RWPE2 (cell line): ENCODE results near the gene ZNF142.
A peak's percentile ranks its signal among the peaks of the same experiment; 100 is the strongest.
"Not testable (repeated sequence)": the region's sequence is repeated elsewhere in the genome, so short reads cannot be mapped to it uniquely, and the experiment has no call there.

Source experiments
- ATAC-seq: fragments of 200-7000 bp; cut with Tn5 transposase; 3 replicates; pipeline ENCODE4 v1.9.1; 2021; ENCODE audit warnings: low read depth
- DNase-seq: peaks from one replicate; pipeline ENCODE4 v3.0.0-alpha.2; 2020; ENCODE audit warnings: low spot score
- H3K27ac ChIP-seq: fragments of 450-650 bp; 2 replicates; pipeline ENCODE4 v1.5.1; 2017; ENCODE audit warnings: mild to moderate bottlenecking; ENCODE audit not compliant: poor library complexity, severe bottlenecking
- H3K27me3 ChIP-seq: fragments of 250-450 bp; sonication (Bioruptor Pico); 2 replicates; pipeline ENCODE4 v1.5.1; 2021; ENCODE audit warnings: mild to moderate bottlenecking, moderate library complexity; ENCODE audit not compliant: insufficient read depth, poor library complexity, severe bottlenecking
- H3K36me3 ChIP-seq: fragments of 250-450 bp; sonication (Bioruptor Pico); 2 replicates; pipeline ENCODE4 v1.5.1; 2020; ENCODE audit warnings: low read depth, mild to moderate bottlenecking, moderate library complexity
- H3K4me1 ChIP-seq: fragments of 250-450 bp; sonication (Bioruptor Pico); 2 replicates; pipeline ENCODE4 v1.5.1; 2021; ENCODE audit warnings: mild to moderate bottlenecking, moderate library complexity; ENCODE audit not compliant: insufficient read depth, poor library complexity, severe bottlenecking
- H3K4me3 ChIP-seq: fragments of 250-450 bp; sonication (Bioruptor Pico); 2 replicates; pipeline ENCODE4 v1.5.1; 2021; ENCODE audit warnings: mild to moderate bottlenecking, moderate library complexity; ENCODE audit not compliant: severe bottlenecking
- H3K9me3 ChIP-seq: fragments of 250-450 bp; sonication (Bioruptor Pico); 2 replicates; pipeline ENCODE4 v1.5.1; 2021; ENCODE audit warnings: mild to moderate bottlenecking, moderate library complexity; ENCODE audit not compliant: severe bottlenecking
- TF ChIP-seq, protein P1 (sequence below): fragments of 450-650 bp; IDR thresholded peaks from one replicate; pipeline ENCODE4 v1.5.1; 2017; ENCODE audit warnings: mild to moderate bottlenecking, moderate library complexity; ENCODE audit not compliant: poor library complexity, severe bottlenecking

ZNF142 gene

DNA sequence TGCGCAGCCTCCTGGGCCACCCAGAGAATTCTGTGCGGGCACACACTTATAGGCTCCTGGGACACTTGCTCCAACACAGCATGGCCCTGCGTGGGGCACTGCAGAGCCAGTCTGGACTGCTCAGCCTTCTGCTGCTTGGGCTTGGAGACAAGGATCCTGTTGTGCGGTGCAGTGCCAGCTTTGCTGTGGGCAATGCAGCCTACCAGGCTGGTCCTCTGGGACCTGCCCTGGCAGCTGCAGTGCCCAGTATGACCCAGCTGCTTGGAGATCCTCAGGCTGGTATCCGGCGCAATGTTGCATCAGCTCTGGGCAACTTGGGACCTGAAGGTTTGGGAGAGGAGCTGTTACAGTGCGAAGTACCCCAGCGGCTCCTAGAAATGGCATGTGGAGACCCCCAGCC, 39.5 kb upstream of the ZNF142 start:
- no peaks in the 10 kb centered on the region for H3K27me3 ChIP-seq
- H3K4me3 ChIP-seq, result no peak overlapping the region
- peaks cover 5% of the 10 kb centered on the region; the same call in 1 of the 2 replicates for H3K36me3 ChIP-seq
- H3K4me1 ChIP-seq, result no peaks in the 10 kb centered on the region
- H3K27ac ChIP-seq, result no peak overlapping the region
- no peaks in the 10 kb centered on the region for H3K9me3 ChIP-seq
- no peak for ATAC-seq
- TF ChIP-seq, protein P1, sequence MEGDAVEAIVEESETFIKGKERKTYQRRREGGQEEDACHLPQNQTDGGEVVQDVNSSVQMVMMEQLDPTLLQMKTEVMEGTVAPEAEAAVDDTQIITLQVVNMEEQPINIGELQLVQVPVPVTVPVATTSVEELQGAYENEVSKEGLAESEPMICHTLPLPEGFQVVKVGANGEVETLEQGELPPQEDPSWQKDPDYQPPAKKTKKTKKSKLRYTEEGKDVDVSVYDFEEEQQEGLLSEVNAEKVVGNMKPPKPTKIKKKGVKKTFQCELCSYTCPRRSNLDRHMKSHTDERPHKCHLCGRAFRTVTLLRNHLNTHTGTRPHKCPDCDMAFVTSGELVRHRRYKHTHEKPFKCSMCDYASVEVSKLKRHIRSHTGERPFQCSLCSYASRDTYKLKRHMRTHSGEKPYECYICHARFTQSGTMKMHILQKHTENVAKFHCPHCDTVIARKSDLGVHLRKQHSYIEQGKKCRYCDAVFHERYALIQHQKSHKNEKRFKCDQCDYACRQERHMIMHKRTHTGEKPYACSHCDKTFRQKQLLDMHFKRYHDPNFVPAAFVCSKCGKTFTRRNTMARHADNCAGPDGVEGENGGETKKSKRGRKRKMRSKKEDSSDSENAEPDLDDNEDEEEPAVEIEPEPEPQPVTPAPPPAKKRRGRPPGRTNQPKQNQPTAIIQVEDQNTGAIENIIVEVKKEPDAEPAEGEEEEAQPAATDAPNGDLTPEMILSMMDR, result no peak
- no peak for DNase-seq

DNA sequence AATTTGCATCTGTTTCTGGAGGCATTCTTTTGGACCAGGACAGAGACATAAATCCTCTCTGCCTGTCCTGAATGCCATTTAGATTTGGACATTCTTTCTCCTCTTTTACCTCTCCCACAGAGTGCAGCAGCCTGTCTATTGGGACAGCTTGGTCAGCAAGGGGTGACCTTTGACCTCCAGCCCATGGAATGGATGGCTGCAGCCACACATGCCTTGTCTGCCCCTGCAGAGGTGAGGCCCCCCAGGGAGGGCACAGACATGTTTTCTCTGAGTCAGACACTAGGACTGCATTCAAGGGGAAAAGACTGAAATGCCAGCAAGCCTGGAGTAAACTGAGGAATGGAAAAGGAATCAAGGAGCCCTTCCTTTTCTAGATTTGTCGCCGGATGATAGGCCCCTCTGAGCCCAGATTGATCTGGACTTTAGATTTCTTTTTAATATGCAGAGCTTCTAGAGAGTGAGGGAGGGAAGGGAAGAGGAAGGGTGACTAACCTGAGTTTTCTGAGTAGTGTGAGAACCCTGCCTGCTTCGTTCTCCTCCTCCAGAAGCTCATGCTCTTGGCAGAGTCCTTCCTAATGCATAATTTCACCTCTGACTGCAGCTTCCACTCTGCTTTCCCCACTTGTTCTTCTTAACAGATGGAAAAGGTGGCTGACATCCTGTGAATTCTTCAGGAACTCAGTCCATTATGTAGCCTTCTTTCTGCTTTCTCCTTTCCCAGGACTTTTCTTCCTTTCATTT, 35.2 kb upstream of the ZNF142 start:
- Histone ChIP-seq H3K36me3 (peaks cover 31% of the 10 kb centered on the region), H3K9me3 (no peaks in the 10 kb centered on the region), H3K27ac (no peak overlapping the region), H3K4me3 (no peak overlapping the region), H3K4me1 (no peaks in the 10 kb centered on the region), H3K27me3 (no peaks in the 10 kb centered on the region)
- DNase-seq, result no peak
- TF ChIP-seq, protein P1, result no peak
- ATAC-seq, result no peak

DNA sequence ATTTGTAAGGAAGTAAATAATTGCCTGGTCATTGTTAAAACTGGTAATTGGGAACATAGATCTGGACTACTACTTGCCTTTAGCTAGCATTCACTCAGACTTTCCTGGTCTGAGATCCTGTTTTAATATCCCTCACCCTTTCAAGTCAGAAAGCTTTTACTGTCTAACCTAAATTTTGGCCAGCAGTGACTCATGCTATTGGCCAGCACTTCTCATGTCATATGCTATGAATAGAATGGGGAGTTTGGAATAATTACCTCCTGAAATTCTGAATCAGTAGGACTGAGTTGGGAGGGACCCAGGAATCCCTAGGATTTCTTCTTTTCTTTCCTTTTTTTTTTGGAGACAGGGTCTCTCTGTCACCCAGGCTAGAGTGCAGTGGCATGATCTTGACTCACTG, 31.8 kb upstream of the ZNF142 start:
- no peak overlapping the region for H3K4me3 ChIP-seq
- ATAC-seq (no peak), DNase-seq (no peak)
- H3K27me3 ChIP-seq, result no peaks in the 10 kb centered on the region
- H3K9me3 ChIP-seq, result no peaks in the 10 kb centered on the region
- no peak overlapping the region for H3K27ac ChIP-seq
- no peaks in the 10 kb centered on the region for H3K4me1 ChIP-seq
- peaks cover 56% of the 10 kb centered on the region for H3K36me3 ChIP-seq
- TF ChIP-seq, protein P1, result no peak

DNA sequence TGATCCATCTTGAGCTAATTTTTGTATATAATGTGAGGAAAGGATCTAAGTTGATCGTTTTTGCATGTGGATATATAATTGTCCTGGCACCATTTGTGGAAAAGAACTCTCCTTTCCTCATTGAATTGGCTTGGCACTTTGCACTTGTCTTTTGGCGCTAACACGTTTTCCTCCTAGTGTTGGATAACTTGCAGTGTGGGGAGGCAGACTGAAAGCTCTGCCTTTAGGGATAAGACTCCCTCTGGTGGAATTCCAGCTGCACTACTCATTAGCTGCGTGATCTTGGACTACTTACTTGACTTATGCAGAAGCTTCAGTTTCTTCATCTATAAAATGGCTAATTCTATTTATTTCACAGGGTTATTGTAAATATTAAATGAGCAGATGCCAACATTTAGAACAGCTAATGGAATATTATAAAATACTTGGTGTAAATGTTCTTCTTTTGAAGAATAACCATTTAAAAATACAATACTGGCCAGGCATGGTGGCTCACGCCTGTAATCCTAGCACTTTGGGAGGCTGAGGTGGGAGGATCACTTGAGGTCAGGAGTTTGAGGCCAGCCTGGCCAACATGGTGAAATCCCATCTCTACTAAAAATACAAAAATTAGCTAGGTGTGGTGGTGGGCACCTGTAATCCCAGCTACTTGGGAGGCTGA, 28.1 kb upstream of the ZNF142 start:
- not testable (repeated sequence) for H3K27me3 ChIP-seq, H3K9me3 ChIP-seq, H3K4me3 ChIP-seq, DNase-seq, H3K27ac ChIP-seq, H3K4me1 ChIP-seq
- TF ChIP-seq, protein P1, result peak; percentile 87
- ATAC-seq, result peak; percentile 98
- peaks cover 71% of the 10 kb centered on the region for H3K36me3 ChIP-seq

DNA sequence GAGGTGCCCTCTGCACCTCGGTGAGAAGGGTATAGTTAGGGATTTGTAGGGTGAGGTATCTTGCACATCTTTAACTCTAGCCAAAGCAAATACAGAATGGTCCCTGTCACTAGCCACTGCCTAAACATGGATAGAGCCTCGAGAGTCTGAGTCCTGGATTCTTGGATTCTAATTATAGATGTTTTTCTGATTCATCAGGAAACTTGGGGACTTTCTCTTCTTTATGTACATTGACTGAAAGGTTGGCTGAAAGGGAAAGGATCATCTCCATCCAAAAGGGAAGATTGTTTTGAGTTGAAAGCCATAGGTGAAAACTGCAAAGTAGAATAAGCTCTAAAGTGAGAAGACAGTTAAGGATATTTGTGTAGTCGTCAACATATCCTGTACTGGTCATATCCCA, 20.6 kb upstream of the ZNF142 start:
- H3K9me3 ChIP-seq, result no peaks in the 10 kb centered on the region
- H3K36me3 ChIP-seq, result peaks cover 54% of the 10 kb centered on the region
- TF ChIP-seq, protein P1, result no peak
- H3K27ac ChIP-seq, result no peak overlapping the region
- ATAC-seq (no peak), DNase-seq (no peak)
- no peaks in the 10 kb centered on the region for H3K4me1 ChIP-seq
- no peaks in the 10 kb centered on the region for H3K27me3 ChIP-seq
- H3K4me3 ChIP-seq, result no peak overlapping the region
